ENCODE results near the gene BRPF3.
A peak's percentile ranks its signal among the peaks of the same experiment; 100 is the strongest.

Gene BRPF3

GRCh38 chr6:36187446-36187845 is 9.1 kb upstream of the BRPF3 start:
- no peaks in the 10 kb centered on the region for H3K27me3 ChIP-seq (ENCODE audit: insufficient read depth, low read length)
- no peaks in the 10 kb centered on the region for H3K4me1 ChIP-seq (ENCODE audit: insufficient read depth, low read length, severe bottlenecking)
- H3K9me2 ChIP-seq (ENCODE audit: low read depth, low read length): no peaks in the 10 kb centered on the region
- no peaks in the 10 kb centered on the region for H3F3A ChIP-seq (ENCODE audit: insufficient read depth, low read length)
- H3K36me3 ChIP-seq (ENCODE audit: insufficient read depth, low read length): no peaks in the 10 kb centered on the region
- no peaks in the 10 kb centered on the region for H3K9me3 ChIP-seq (ENCODE audit: low read length)
- H3K4me3 ChIP-seq (ENCODE audit: low read depth, low read length, poor library complexity, severe bottlenecking): no peak overlapping the region
- H4K20me1 ChIP-seq (ENCODE audit: insufficient read depth, low read length): no peaks in the 10 kb centered on the region
- no peaks in the 10 kb centered on the region for H3K79me2 ChIP-seq (ENCODE audit: insufficient read depth, low read length)
- H3K27ac ChIP-seq (ENCODE audit: low read depth, low read length, poor library complexity, severe bottlenecking): no peak overlapping the region
- H2AFZ ChIP-seq (ENCODE audit: low read length): no peak overlapping the region
- H3K9ac ChIP-seq (ENCODE audit: low read length): no peak overlapping the region
- no peak overlapping the region for H3K4me2 ChIP-seq (ENCODE audit: low read length)
- TF ChIP-seq CTCF (IDR thresholded peaks at IDR 0.05; ENCODE audit: low read length): no peak
- TF ChIP-seq EZH2 (IDR thresholded peaks at IDR 0.05; ENCODE audit: borderline replicate concordance, low read length): no peak

DNA sequence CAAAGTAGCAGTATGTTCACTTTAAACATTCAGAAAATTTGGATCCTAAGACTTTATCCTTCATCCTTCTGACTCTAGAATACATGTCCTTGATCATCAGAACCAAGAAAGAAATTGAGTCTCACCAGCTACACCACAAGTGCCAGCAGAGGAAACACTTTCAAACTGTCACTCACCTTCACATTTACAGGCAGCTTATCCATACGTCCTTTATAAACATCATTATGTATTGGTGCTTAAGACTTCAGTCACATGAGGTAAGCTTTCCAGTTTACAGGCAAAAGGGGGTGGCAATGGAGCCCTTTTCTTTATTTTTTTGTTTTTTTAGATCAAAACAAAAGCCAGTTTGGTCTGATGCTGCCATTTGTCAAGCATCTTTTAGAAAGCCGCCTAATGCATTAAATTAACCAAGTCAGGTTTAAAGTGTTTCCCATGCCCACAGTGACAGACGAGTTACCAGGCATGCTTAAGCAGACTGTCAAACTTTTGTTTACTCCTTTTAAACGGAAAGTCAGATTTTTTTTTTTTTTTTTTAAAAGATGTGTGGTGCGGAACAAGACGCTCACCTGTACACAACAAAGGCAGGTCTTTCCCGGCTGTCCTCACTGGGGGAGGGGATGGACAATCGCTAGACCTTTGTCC is 952 bp upstream of the BRPF3 start:
- H4K20me1 ChIP-seq (ENCODE audit: insufficient read depth, low read length): no peaks in the 10 kb centered on the region
- H3F3A ChIP-seq (ENCODE audit: insufficient read depth, low read length): no peaks in the 10 kb centered on the region
- H3K4me3 ChIP-seq (ENCODE audit: low read depth, low read length, poor library complexity, severe bottlenecking): peak overlapping the region; percentile 77
- H3K27me3 ChIP-seq (ENCODE audit: insufficient read depth, low read length): no peaks in the 10 kb centered on the region
- no peak overlapping the region for H3K27ac ChIP-seq (ENCODE audit: low read depth, low read length, poor library complexity, severe bottlenecking)
- H3K79me2 ChIP-seq (ENCODE audit: insufficient read depth, low read length): no peaks in the 10 kb centered on the region
- peaks cover 11% of the 10 kb centered on the region for H3K36me3 ChIP-seq (ENCODE audit: insufficient read depth, low read length)
- H2AFZ ChIP-seq (ENCODE audit: low read length): no peak overlapping the region
- peak overlapping the region; percentile 69 for H3K9ac ChIP-seq (ENCODE audit: low read length)
- TF ChIP-seq CTCF (IDR thresholded peaks at IDR 0.05; ENCODE audit: low read length): no peak
- TF ChIP-seq EZH2 (IDR thresholded peaks at IDR 0.05; ENCODE audit: borderline replicate concordance, low read length): no peak
- peak overlapping the region; percentile 93 for H3K4me2 ChIP-seq (ENCODE audit: low read length)
- H3K9me2 ChIP-seq (ENCODE audit: low read depth, low read length): no peaks in the 10 kb centered on the region
- H3K9me3 ChIP-seq (ENCODE audit: low read length): no peaks in the 10 kb centered on the region
- H3K4me1 ChIP-seq (ENCODE audit: insufficient read depth, low read length, severe bottlenecking): peaks cover 17% of the 10 kb centered on the region

DNA sequence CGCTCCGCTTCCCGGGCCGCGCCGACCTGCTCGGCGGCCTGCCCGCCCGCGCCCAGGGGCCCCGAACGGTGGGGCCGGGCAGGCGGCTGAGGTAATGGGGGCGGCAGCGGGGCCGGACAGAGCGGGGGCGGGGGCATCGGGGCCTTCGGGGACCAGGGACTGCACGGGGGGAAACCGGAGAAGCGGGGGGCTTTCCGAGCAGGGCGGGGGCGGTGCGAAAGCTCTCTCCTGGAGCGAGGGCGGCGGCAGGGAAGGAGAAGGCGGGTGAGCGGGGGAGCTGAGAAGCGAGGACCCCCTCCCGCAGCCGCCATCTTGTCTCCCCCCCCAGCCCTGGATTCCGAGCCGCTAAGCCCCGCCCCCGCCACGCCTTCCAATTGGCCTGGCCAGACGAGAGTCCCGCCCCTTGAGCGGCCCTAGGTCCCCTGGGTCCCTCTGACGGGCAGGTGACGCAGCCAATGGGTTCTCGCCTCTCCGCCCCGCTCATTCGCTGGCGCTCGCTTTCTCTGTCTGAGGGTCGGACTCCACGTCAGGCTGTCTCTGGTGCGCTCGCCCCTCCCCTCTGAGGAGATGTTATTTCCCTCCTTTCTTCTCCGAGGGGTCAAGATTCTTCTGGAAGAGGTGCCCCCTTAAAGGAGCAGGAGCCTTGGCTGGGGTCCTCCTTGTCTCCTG is 470 bp downstream of the BRPF3 start:
- H3K27ac ChIP-seq (ENCODE audit: low read depth, low read length, poor library complexity, severe bottlenecking): no peak overlapping the region
- H3K9me2 ChIP-seq (ENCODE audit: low read depth, low read length): no peaks in the 10 kb centered on the region
- peaks cover 17% of the 10 kb centered on the region for H3K4me1 ChIP-seq (ENCODE audit: insufficient read depth, low read length, severe bottlenecking)
- peak overlapping the region; percentile 93 for H3K4me2 ChIP-seq (ENCODE audit: low read length)
- peaks cover 25% of the 10 kb centered on the region for H3K36me3 ChIP-seq (ENCODE audit: insufficient read depth, low read length)
- H2AFZ ChIP-seq (ENCODE audit: low read length): 0 out of 2 replicates have a peak overlapping the region, but pooled peaks have one; percentile 65
- H3K4me3 ChIP-seq (ENCODE audit: low read depth, low read length, poor library complexity, severe bottlenecking): peak overlapping the region; percentile 77
- TF ChIP-seq EZH2 (IDR thresholded peaks at IDR 0.05; ENCODE audit: borderline replicate concordance, low read length): no peak
- no peak for TF ChIP-seq CTCF (IDR thresholded peaks at IDR 0.05; ENCODE audit: low read length)
- H3K79me2 ChIP-seq (ENCODE audit: insufficient read depth, low read length): no peaks in the 10 kb centered on the region
- H3K9ac ChIP-seq (ENCODE audit: low read length): peak overlapping the region; percentile 69
- H3K9me3 ChIP-seq (ENCODE audit: low read length): no peaks in the 10 kb centered on the region
- H3K27me3 ChIP-seq (ENCODE audit: insufficient read depth, low read length): no peaks in the 10 kb centered on the region
- no peaks in the 10 kb centered on the region for H3F3A ChIP-seq (ENCODE audit: insufficient read depth, low read length)
- H4K20me1 ChIP-seq (ENCODE audit: insufficient read depth, low read length): no peaks in the 10 kb centered on the region
